Measurements from ENCODE around the gene DZIP3.
"Not testable (repeated sequence)": the region's sequence is repeated elsewhere in the genome, so short reads cannot be mapped to it uniquely, and the experiment has no call there.

DZIP3 gene

GRCh38 chr3:108672701-108673100 lies 83.2 kb downstream of the DZIP3 start:
- DNase-seq (ENCODE audit: low read depth), result no peak
- no peak for TF ChIP-seq CTCF (IDR thresholded peaks at IDR 0.05; ENCODE audit: low read length, missing control alignments)
- no peak overlapping the region for H3K4me3 ChIP-seq (replicated peaks; ENCODE audit: low read depth, low read length)

DNA sequence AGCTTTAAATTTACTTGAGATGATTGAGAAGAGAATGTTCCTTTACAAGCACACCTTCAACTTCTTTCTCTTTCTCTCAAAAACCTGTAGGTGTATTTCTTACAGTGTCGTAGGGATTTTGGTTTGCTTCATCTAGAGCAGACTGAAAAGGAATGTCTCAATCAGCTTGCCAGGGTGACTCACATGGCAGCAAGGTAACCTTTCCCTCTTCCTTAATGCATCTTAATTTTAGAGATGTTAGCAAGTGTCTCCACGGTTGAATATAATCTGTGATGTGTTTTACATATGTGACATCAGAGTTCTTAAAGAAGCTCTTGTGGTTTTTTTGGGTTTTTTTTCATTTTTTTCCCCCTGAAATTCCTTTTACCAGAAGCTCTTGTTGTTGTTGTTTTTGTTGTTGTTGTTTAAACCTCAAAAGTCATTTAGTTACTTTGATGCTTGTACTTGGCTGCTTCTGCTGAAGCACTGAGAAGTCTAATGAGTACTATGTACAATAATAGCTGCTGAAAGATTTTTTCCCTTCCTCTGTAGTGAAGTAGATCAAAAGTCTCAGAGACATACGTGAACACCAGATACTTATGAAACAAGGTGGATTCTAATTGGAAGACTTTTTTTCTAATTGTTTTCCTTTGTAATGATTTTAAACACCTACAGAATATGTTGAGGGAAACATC lies 84.6 kb downstream of the DZIP3 start:
- no peak for TF ChIP-seq CTCF (IDR thresholded peaks at IDR 0.05; ENCODE audit: low read length, missing control alignments)
- no peak overlapping the region for H3K4me3 ChIP-seq (replicated peaks; ENCODE audit: low read depth, low read length)
- DNase-seq (ENCODE audit: low read depth), result no peak

GRCh38 chr3:108677811-108678210 lies 88.3 kb downstream of the DZIP3 start:
- H3K4me3 ChIP-seq (replicated peaks; ENCODE audit: low read depth, low read length), result no peak overlapping the region
- no peak for DNase-seq (ENCODE audit: low read depth)
- TF ChIP-seq CTCF (IDR thresholded peaks at IDR 0.05; ENCODE audit: low read length, missing control alignments), result no peak

GRCh38 chr3:108692286-108692685 lies 102.8 kb downstream of the DZIP3 start:
- H3K4me3 ChIP-seq (replicated peaks; ENCODE audit: low read depth, low read length); DNase-seq (ENCODE audit: low read depth): not testable (repeated sequence)

- TF ChIP-seq CTCF (IDR thresholded peaks at IDR 0.05; ENCODE audit: low read length, missing control alignments), result no peak
- DNase-seq (ENCODE audit: low read depth), result no peak
- no peak overlapping the region for H3K4me3 ChIP-seq (replicated peaks; ENCODE audit: low read depth, low read length)
Measured at GRCh38 chr3:108698461-108698860, 108.9 kb downstream of the DZIP3 start.

DNA sequence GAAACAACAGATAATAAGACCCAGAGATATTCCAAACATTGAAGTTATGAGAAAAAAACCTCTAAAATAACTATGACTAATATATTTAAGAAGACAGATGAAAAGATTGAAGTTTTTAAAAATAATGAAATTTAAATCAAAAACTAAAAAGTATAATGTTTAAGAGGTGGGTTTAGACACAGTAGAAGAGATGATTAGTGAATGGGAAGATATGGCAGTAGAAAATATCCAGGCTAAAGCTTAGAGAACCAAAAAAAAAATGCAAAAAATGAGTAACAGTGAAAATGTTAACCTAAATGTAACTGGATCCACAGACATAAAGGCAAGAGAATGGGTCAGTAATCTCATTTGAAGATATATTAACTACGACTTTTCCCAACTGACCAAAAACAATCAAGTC lies 115.5 kb downstream of the DZIP3 start:
- no peak for DNase-seq (ENCODE audit: low read depth)
- no peak overlapping the region for H3K4me3 ChIP-seq (replicated peaks; ENCODE audit: low read depth, low read length)
- no peak for TF ChIP-seq CTCF (IDR thresholded peaks at IDR 0.05; ENCODE audit: low read length, missing control alignments)

DNA sequence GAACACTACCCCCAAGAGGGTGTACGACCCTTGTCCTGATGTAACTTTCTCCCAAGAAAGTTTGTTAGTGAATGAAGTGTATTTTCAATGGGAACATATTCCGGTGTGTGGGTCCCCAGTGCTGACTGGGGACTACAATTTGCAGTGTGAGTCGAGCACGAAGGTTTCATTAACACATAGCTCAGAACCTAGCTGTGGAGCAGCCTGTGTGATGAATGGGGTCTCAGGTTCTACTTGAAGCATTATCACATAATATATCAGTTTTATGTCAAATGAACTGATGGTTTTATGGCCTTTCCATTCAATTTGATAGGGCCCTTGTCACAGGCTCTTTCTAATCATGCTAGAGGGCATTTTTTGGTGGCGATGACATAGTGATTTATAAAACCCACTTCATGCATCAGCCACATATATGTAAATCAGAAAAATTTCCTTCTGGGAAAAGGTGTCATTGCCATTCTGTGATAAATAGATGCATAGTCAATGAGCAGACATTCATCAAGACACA lies 123.5 kb downstream of the DZIP3 start:
- no peak overlapping the region for H3K4me3 ChIP-seq (replicated peaks; ENCODE audit: low read depth, low read length)
- DNase-seq (ENCODE audit: low read depth), result no peak
- TF ChIP-seq CTCF (IDR thresholded peaks at IDR 0.05; ENCODE audit: low read length, missing control alignments), result no peak
